ENCODE results near the gene CCL26. TPM values are rescaled to one million over a fixed set of nuclear protein-coding genes. Genes with fewer than 3 reads are reported as not detected.

The CCL26 gene
- total and polyA plus RNA-seq, 4 donors: 1.9 to 2.0 TPM; not detected in 2

DNA sequence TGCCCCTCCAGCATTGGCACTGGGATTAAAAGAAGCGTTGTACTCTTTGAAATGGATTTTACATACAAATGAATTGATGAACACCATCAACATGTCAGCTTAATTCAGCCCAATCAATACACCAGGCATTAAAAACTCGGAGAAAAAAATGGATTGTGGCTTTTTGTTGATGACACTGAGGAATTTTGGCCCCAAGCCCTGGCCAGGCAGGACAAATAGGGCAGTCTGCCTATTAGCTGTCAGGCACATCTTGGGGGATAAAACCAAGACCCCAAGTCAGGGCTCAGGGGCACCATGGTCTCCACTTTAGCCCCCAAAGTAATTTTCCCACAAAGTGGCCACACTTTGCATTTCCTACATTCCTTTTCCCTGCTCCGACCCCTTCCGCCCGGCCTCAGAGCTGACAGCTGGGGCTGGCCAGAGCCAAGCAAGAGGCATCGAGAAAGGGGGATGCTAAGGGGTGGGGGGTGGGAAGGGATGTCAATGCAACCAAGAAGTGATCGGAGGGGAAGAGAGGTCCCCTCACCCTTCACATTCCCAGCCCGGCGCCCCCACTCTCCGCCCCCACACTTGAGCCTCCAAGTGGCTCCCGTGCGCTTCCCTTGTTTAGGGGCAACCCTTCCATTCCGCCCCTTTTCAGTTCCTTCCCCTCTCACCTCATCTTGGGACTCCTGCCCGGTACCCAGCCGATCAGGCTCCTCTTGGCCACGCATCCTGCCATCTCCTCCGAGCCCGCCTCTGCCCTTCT, 34.0 kb downstream of the CCL26 start:
- intact Hi-C loops (cut with DNase I): loop anchor here in 1 of 2 donors (5.0 kb wide), 1 partner anchor 81 kb away; no protein-coding TSS in a partner anchor
- Histone ChIP-seq H3K27me3 (ENCODE audit: control insufficient read depth in 1 of 2, insufficient read depth in 2 of 2, low read length in 1 of 2) (no peaks in the 10 kb centered on the region), H3K4me3 (ENCODE audit: low read length in 2 of 2) (peak overlapping the region; percentile 75 to 93), H3K4me1 (ENCODE audit: control insufficient read depth in 1 of 2, insufficient read depth in 2 of 2, low read length in 2 of 2) (peaks cover 0 to 3% of the 10 kb centered on the region in 2 donors), H3K36me3 (ENCODE audit: control insufficient read depth in 1 of 2, insufficient read depth in 2 of 2, low read length in 1 of 2) (no peaks in the 10 kb centered on the region), H3K9me3 (ENCODE audit: control insufficient read depth, low read length) (no peaks in the 10 kb centered on the region), H3K27ac (ENCODE audit: low read depth in 1 of 2, low read length in 2 of 2) (peak overlapping the region in 1 of 2 donors; percentile 46)
- ATAC-seq (ENCODE audit: low FRiP score): peak; percentile 2
- DNase-seq: no peak
- 1 to 3% methylated on average over 18 of the region's 18 CpGs for WGBS, 2 donors

DNA sequence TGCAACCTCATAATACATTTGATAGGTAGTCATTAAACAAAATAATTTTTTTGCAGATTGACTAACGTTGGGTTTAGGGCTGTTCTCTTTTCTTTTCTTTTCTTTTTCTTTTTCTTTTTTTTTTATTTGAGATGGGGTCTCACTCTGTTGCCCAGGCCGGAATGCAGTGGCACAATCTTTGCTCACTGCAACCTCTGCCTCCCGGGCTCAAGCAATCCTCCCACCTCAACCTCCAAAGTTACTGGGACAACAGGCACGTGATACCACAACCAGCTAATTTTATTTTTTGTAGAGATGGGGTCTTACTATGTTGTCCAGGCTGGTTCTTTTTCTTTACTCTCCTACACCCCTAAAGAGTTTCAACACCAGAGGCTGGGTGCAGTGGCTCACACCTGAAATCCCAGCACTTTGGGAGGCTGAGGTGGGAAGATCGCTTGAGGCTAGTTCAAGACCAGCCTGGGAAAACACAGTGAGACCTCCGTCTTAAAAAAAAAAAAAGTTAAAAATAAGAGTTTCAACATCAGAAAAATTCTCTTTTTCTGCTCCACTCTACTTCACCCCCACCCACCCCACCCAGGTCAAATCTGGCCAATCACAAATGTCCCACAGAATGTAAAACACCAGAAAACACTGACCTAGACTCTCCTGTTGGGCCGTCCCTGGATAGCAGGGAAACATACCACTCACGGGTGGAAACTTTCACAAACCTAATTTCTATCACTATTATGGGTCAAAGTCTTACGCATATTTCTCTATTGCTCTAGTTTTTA, 36.2 kb downstream of the CCL26 start:
- 86% methylated on average over 9 of the region's 9 CpGs for WGBS, 2 donors
- peaks cover 0 to 3% of the 10 kb centered on the region in 2 donors for H3K4me1 ChIP-seq (ENCODE audit: control insufficient read depth in 1 of 2, insufficient read depth in 2 of 2, low read length in 2 of 2)
- H3K9me3 ChIP-seq (ENCODE audit: control insufficient read depth, low read length): no peaks in the 10 kb centered on the region
- ATAC-seq (ENCODE audit: low FRiP score): no peak
- intact Hi-C loops (cut with DNase I): loop anchor here in 1 of 2 donors (5.0 kb wide), 1 partner anchor 78 kb away; no protein-coding TSS in a partner anchor
- H3K27me3 ChIP-seq (ENCODE audit: control insufficient read depth in 1 of 2, insufficient read depth in 2 of 2, low read length in 1 of 2): no peaks in the 10 kb centered on the region
- no peak overlapping the region for H3K27ac ChIP-seq (ENCODE audit: low read depth in 1 of 2, low read length in 2 of 2)
- no peak for DNase-seq
- no peak overlapping the region for H3K4me3 ChIP-seq (ENCODE audit: low read length in 2 of 2)
- no peaks in the 10 kb centered on the region for H3K36me3 ChIP-seq (ENCODE audit: control insufficient read depth in 1 of 2, insufficient read depth in 2 of 2, low read length in 1 of 2)

DNA sequence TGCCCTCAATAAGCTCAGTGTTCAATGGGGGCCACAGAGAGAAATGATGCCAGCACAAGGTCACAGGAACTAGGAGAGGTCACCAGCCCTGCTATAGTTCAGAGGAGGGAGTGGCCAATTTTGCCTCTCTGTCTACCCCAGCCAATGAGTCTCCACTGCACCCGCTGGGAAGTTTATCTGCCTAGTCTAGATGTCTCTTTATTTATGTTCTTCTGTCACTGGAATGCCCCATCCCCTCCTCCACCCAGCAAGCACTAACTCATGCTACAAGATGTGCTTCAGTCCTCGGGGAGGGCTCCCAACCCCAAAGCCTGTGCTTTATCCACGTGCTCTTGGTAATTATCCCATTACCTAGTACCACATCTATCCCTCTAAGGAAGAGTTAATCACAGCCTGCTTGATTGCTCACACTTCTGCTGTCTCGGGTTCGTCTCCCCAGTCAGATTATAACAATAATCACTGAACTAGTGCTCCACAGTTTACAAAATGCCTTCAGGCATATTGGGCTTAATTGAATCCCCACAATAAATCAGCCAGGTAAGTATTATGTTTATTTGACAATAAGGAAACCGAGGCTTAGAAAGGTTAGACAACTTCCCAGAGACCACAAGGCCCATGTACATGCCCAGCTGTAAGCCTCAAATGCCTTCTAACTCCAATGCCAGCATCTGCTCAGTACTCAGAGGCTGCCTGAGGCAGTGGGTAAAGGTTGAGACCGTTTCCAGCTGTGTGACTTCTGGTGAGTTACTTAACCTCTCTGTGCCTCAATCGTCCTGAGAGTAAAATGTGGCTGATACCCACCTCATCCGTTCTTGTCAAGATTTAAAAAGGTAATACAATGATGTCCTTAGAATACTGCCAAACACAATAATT, 37.2 kb downstream of the CCL26 start:
- 53 to 62% methylated on average over 9 of the region's 9 CpGs for WGBS, 2 donors
- H3K4me3 ChIP-seq (ENCODE audit: low read length in 2 of 2): no peak overlapping the region
- no peak overlapping the region for H3K27ac ChIP-seq (ENCODE audit: low read depth in 1 of 2, low read length in 2 of 2)
- no peaks in the 10 kb centered on the region for H3K36me3 ChIP-seq (ENCODE audit: control insufficient read depth in 1 of 2, insufficient read depth in 2 of 2, low read length in 1 of 2)
- H3K9me3 ChIP-seq (ENCODE audit: control insufficient read depth, low read length): no peaks in the 10 kb centered on the region
- peaks cover 0 to 3% of the 10 kb centered on the region in 2 donors for H3K4me1 ChIP-seq (ENCODE audit: control insufficient read depth in 1 of 2, insufficient read depth in 2 of 2, low read length in 2 of 2)
- intact Hi-C loops (cut with DNase I): loop anchor here in 1 of 2 donors (5.0 kb wide), 1 partner anchor 78 kb away; no protein-coding TSS in a partner anchor
- no peak for ATAC-seq (ENCODE audit: low FRiP score)
- no peaks in the 10 kb centered on the region for H3K27me3 ChIP-seq (ENCODE audit: control insufficient read depth in 1 of 2, insufficient read depth in 2 of 2, low read length in 1 of 2)
- DNase-seq: no peak

DNA sequence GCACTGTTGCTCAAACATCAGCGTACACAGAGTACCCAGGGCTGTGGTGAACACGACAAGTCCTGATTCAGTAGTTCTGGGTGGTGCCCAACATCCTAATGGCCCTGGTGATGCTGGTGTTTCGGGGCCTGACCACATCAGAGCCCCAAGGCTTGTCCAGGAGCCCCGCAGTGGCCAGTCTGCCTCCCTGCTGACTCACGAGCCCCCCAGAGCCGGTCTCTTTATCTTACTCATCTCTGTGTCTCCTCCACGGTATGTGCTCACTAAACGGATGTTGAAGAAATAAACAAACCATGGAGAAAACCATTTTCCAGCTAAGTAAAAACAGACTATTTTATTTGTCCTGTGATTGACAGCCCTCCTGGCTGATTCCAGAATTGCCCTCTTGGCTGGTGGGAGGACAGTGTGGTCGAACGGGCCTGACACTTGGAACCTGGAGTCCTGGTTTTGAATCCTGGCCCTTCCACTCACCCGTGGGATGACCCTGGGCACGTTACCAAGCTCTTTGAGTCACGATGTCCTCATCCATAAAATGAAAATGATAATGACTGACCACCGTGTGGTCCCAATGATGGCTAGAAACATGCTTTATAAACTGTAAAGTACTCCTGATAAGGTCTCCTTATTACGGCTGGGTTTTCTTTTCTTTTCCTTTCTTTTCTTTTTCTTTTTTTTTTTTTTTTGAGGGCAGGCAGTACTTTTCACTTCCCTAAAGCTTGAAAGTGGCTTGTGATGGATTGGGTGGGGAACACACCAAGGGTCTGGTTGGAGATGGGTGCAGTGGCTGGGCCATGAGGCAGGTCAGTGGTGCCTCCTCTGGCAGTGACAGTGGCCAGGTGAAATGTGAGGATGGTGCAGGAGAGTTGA, 39.0 kb downstream of the CCL26 start:
- DNase-seq: no peak
- H3K4me1 ChIP-seq (ENCODE audit: control insufficient read depth in 1 of 2, insufficient read depth in 2 of 2, low read length in 2 of 2): peaks cover 0 to 3% of the 10 kb centered on the region in 2 donors
- H3K9me3 ChIP-seq (ENCODE audit: control insufficient read depth, low read length): no peaks in the 10 kb centered on the region
- 38 to 44% methylated on average over 15 of the region's 15 CpGs for WGBS, 2 donors
- intact Hi-C loops (cut with DNase I): no loop called here
- H3K27ac ChIP-seq (ENCODE audit: low read depth in 1 of 2, low read length in 2 of 2): peak overlapping the region in 1 of 2 donors; percentile 20
- no peak overlapping the region for H3K4me3 ChIP-seq (ENCODE audit: low read length in 2 of 2)
- H3K27me3 ChIP-seq (ENCODE audit: control insufficient read depth in 1 of 2, insufficient read depth in 2 of 2, low read length in 1 of 2): no peaks in the 10 kb centered on the region
- no peaks in the 10 kb centered on the region for H3K36me3 ChIP-seq (ENCODE audit: control insufficient read depth in 1 of 2, insufficient read depth in 2 of 2, low read length in 1 of 2)
- peak; percentile 10 for ATAC-seq (ENCODE audit: low FRiP score)

DNA sequence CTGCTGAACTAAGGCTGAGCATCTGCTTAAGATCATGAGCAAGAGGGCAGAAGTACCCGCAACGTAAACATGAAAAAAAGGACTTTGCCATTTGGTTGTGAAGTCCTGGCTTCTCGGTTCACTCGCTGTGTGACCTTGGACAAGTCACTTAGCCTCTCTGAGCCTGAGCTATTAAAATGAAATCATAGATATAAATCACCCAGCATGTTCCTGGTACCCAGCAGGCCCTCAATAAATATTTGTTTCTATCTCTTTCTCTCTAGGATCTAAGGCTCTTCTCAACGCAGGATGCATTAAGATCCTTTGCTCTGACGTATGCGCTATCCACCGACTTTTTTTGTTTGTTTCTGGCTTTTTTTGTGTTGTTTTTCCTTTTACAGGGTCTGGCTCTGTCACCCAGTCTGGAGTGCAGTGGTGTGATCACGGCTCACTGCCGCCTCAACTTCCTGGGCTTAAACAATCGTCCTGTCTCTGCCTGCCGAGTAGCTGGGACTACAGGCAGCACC, 39.9 kb downstream of the CCL26 start:
- H3K27me3 ChIP-seq (ENCODE audit: control insufficient read depth in 1 of 2, insufficient read depth in 2 of 2, low read length in 1 of 2): no peaks in the 10 kb centered on the region
- intact Hi-C loops (cut with DNase I): no loop called here
- H3K27ac ChIP-seq (ENCODE audit: low read depth in 1 of 2, low read length in 2 of 2): no peak overlapping the region
- ATAC-seq (ENCODE audit: low FRiP score) (no peak), DNase-seq (no peak)
- peaks cover 0 to 3% of the 10 kb centered on the region in 2 donors for H3K4me1 ChIP-seq (ENCODE audit: control insufficient read depth in 1 of 2, insufficient read depth in 2 of 2, low read length in 2 of 2)
- H3K36me3 ChIP-seq (ENCODE audit: control insufficient read depth in 1 of 2, insufficient read depth in 2 of 2, low read length in 1 of 2): no peaks in the 10 kb centered on the region
- H3K9me3 ChIP-seq (ENCODE audit: control insufficient read depth, low read length): no peaks in the 10 kb centered on the region
- H3K4me3 ChIP-seq (ENCODE audit: low read length in 2 of 2): no peak overlapping the region
- 79 to 82% methylated on average over 12 of the region's 12 CpGs for WGBS, 2 donors

DNA sequence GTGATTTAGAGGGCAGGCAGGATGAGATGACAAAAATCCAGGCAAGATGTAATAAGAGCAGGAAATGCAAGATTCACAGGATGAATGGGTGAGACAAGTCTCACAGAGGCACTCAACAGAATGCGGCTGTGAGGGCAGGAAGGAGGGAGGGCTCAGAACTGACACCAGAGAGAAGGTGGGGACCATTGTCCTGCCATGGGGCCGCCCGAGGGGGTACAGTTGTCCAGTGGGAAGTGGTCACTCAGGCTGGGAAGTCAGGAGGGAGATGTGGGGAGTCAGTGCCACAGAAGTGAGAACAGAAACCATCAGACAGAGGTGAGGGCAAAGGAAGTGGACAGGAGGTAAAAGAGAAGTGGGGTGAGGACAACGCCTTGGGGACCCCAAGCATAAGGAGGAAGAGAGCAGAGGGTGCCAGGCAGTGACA, 42.1 kb downstream of the CCL26 start:
- WGBS, 2 donors: 84 to 88% methylated on average over 4 of the region's 4 CpGs
- no peak overlapping the region for H3K27ac ChIP-seq (ENCODE audit: low read depth in 1 of 2, low read length in 2 of 2)
- H3K4me3 ChIP-seq (ENCODE audit: low read length in 2 of 2): no peak overlapping the region
- H3K4me1 ChIP-seq (ENCODE audit: control insufficient read depth in 1 of 2, insufficient read depth in 2 of 2, low read length in 2 of 2): no peaks in the 10 kb centered on the region
- no peaks in the 10 kb centered on the region for H3K27me3 ChIP-seq (ENCODE audit: control insufficient read depth in 1 of 2, insufficient read depth in 2 of 2, low read length in 1 of 2)
- no peak for ATAC-seq (ENCODE audit: low FRiP score)
- no peaks in the 10 kb centered on the region for H3K36me3 ChIP-seq (ENCODE audit: control insufficient read depth in 1 of 2, insufficient read depth in 2 of 2, low read length in 1 of 2)
- intact Hi-C loops (cut with DNase I): no loop called here
- H3K9me3 ChIP-seq (ENCODE audit: control insufficient read depth, low read length): no peaks in the 10 kb centered on the region
- DNase-seq: peak; percentile 32 to 37

DNA sequence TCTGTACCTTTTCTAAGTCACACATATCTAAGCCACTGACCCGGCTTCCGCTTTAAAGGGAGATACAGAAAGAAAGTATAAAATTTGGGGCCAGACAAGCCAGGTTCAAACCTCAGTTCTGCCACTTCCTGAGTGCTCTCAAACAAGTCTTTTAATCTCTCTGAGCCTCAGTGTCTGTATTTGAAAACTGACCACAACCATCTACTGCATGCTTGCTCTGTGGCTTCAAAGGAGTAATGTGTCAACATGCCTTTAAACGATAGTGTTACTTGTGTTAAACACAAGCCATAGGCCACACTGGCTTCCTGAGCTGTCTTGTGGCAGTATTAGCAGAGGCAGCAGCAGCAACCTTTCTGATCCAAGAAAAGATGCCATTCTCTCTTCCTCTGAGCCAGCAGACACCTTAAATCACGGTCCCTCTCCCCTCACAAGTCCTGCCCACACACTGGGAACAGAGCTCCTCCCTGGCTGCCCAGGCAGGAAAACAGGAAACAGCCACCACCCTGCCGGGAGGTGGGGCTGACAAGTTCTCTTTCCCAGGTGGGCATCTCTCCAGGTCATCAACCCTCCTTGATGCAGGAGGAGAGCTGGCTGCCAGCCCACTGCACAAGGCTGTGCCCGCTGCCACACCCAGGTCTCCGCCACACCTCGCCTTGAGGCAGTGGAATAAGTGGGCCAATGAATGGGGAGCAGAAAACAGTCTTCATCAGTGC, 44.0 kb downstream of the CCL26 start:
- DNase-seq: peak; percentile 50 to 65
- Histone ChIP-seq H3K4me3 (ENCODE audit: low read length in 2 of 2) (no peak overlapping the region), H3K4me1 (ENCODE audit: control insufficient read depth in 1 of 2, insufficient read depth in 2 of 2, low read length in 2 of 2) (no peaks in the 10 kb centered on the region), H3K27ac (ENCODE audit: low read depth in 1 of 2, low read length in 2 of 2) (peak overlapping the region in 1 of 2 donors; percentile 13), H3K9me3 (ENCODE audit: control insufficient read depth, low read length) (no peaks in the 10 kb centered on the region), H3K27me3 (ENCODE audit: control insufficient read depth in 1 of 2, insufficient read depth in 2 of 2, low read length in 1 of 2) (no peaks in the 10 kb centered on the region), H3K36me3 (ENCODE audit: control insufficient read depth in 1 of 2, insufficient read depth in 2 of 2, low read length in 1 of 2) (no peaks in the 10 kb centered on the region)
- intact Hi-C loops (cut with DNase I): no loop called here
- peak; percentile 52 for ATAC-seq (ENCODE audit: low FRiP score)
- 54 to 61% methylated on average over 8 of the region's 8 CpGs for WGBS, 2 donors

Data from aorta (tissue), 5 donors.